Neural progenitor cell (in vitro differentiated cells): ENCODE results near the gene SLC6A17. TPM values are rescaled to one million over a fixed set of nuclear protein-coding genes. Genes with fewer than 3 reads are reported as not detected.

Experiments
- DNase-seq: peaks from one replicate; pipeline ENCODE4 v3.0.0-alpha.2; 2016; ENCODE audit warnings: low spot score
- H2AFZ ChIP-seq: fragments of 200-600 bp; sonication (generic); replicated peaks from 2 replicates; pipeline ENCODE4 v1.6.1; 2016; ENCODE audit warnings: antibody characterized with exemption
- H3F3A ChIP-seq: fragments of 200-600 bp; sonication (generic); 2 replicates; pipeline ENCODE4 v1.6.1; 2016; ENCODE audit warnings: antibody characterized with exemption, low read depth
- H3K27ac ChIP-seq: fragments of 200-600 bp; sonication (generic); 2 replicates; pipeline ENCODE4 v1.5.1; 2016; ENCODE audit warnings: mild to moderate bottlenecking
- H3K27me3 ChIP-seq: fragments of 200-600 bp; sonication (generic); 2 replicates; pipeline ENCODE4 v1.6.1; 2016; ENCODE audit warnings: mild to moderate bottlenecking, moderate library complexity
- H3K36me3 ChIP-seq: fragments of 200-600 bp; sonication (generic); 2 replicates; pipeline ENCODE4 v1.5.1; 2016
- H3K4me1 ChIP-seq: fragments of 200-600 bp; sonication (generic); 2 replicates; pipeline ENCODE4 v1.6.1; 2016; ENCODE audit warnings: mixed run types
- H3K4me2 ChIP-seq: fragments of 200-600 bp; sonication (generic); 2 replicates; pipeline ENCODE4 v1.6.1; 2016
- H3K4me3 ChIP-seq: fragments of 200-600 bp; sonication (generic); 2 replicates; pipeline ENCODE4 v1.5.1; 2016
- H3K79me2 ChIP-seq: fragments of 200-600 bp; sonication (generic); 2 replicates; pipeline ENCODE4 v1.6.1; 2016; ENCODE audit warnings: low read depth
- H3K9ac ChIP-seq: fragments of 200-600 bp; sonication (generic); 2 replicates; pipeline ENCODE4 v1.6.1; 2016
- H3K9me3 ChIP-seq: fragments of 200-600 bp; sonication (generic); 2 replicates; pipeline ENCODE4 v1.5.1; 2016; ENCODE audit warnings: low read depth
- H4K20me1 ChIP-seq: fragments of 200-600 bp; sonication (generic); 2 replicates; pipeline ENCODE4 v1.6.1; 2016; ENCODE audit warnings: low read depth
- H3K27ac Mint-ChIP-seq: 3 replicates; pipeline ENCODE4 v1.8.0; 2021; ENCODE audit warnings: mixed read lengths
- H3K27me3 Mint-ChIP-seq: 2 replicates; pipeline ENCODE4 v1.8.0; 2022; ENCODE audit warnings: low read depth, mild to moderate bottlenecking, inconsistent platforms, moderate library complexity, mixed read lengths; ENCODE audit not compliant: insufficient read depth
- H3K36me3 Mint-ChIP-seq: 3 replicates; pipeline ENCODE4 v1.8.0; 2021; ENCODE audit warnings: mixed read lengths
- H3K4me1 Mint-ChIP-seq: 3 replicates; pipeline ENCODE4 v1.8.0; 2021; ENCODE audit warnings: mixed read lengths
- H3K4me3 Mint-ChIP-seq: 3 replicates; pipeline ENCODE4 v1.8.0; 2021; ENCODE audit warnings: mild to moderate bottlenecking, moderate library complexity, mixed read lengths
- H3K9me3 Mint-ChIP-seq: 3 replicates; pipeline ENCODE4 v1.8.0; 2020; ENCODE audit warnings: mixed read lengths
- CTCF ChIP-seq: fragments of 200-600 bp; sonication (generic); IDR thresholded peaks from 2 replicates; pipeline ENCODE4 v1.5.1; 2017; ENCODE audit warnings: antibody characterized with exemption, mild to moderate bottlenecking
- EZH2 ChIP-seq: fragments of 200-600 bp; sonication (generic); IDR thresholded peaks from 2 replicates; pipeline ENCODE4 v1.6.1; 2017; ENCODE audit warnings: antibody characterized with exemption, mild to moderate bottlenecking, moderate library complexity
- EZH2phosphoT487 ChIP-seq: fragments of 200-600 bp; sonication (generic); IDR thresholded peaks from 2 replicates; pipeline ENCODE4 v1.6.1; 2017; ENCODE audit warnings: antibody characterized with exemption
- total RNA-seq: library from RNA; depleted of rRNA; stranded (reverse); fragments of >200 nt; gene quantifications from 2 replicates; pipeline ENCODE4 v1.2.3, GENCODE V29; 2015; ENCODE audit warnings: low replicate concordance

SLC6A17 gene
- total RNA-seq, 1 donor from 2014 or later: not detected

- no peak for DNase-seq
- Histone ChIP-seq H3K36me3 (no peaks in the 10 kb centered on the region), H3K9me3 (no peaks in the 10 kb centered on the region), H3K4me2 (no peak overlapping the region), H3K4me1 (no peaks in the 10 kb centered on the region), H3K27ac (no peak overlapping the region), H3K4me3 (no peak overlapping the region), H2AFZ (no peak overlapping the region), H3K27me3 (no peaks in the 10 kb centered on the region), H3F3A (no peaks in the 10 kb centered on the region), H4K20me1 (no peaks in the 10 kb centered on the region), H3K79me2 (no peaks in the 10 kb centered on the region), H3K9ac (no peak overlapping the region)
- Mint-ChIP-seq H3K9me3 (no peaks in the 10 kb centered on the region), H3K4me1 (peaks cover 6% of the 10 kb centered on the region), H3K27ac (no peak overlapping the region), H3K27me3 (peaks cover 16% of the 10 kb centered on the region), H3K4me3 (no peak overlapping the region), H3K36me3 (no peaks in the 10 kb centered on the region)
- TF ChIP-seq EZH2phosphoT487: no peak
- no peak for TF ChIP-seq CTCF
- TF ChIP-seq EZH2: no peak
Observed at GRCh38 chr1:110176299-110176956, 26.1 kb downstream of the SLC6A17 start.

DNA sequence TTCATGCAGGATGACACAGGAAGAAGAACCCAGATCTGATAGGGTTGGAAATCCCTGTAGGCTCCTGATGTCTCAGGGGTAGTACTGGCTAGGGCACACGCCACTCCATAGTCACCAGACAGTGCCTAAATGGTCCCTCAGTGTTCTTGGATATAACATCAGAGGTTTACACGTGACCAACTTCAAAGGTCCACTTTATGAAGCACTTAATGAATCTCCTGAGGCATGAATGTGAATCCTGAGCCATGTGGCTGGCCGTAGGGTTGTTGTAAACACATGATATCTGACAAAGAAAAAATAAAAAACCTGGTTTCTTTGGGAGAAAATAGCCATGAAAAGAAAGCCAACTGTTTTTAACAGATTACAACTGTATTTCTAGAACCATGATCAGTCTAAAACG lies 27.5 kb downstream of the SLC6A17 start:
- no peaks in the 10 kb centered on the region for H3K36me3 Mint-ChIP-seq
- Histone ChIP-seq H3K79me2 (no peaks in the 10 kb centered on the region), H3K27me3 (no peaks in the 10 kb centered on the region), H2AFZ (no peak overlapping the region), H3K4me2 (no peak overlapping the region), H3K9ac (no peak overlapping the region), H3K4me3 (no peak overlapping the region), H3K4me1 (no peaks in the 10 kb centered on the region), H3K9me3 (no peaks in the 10 kb centered on the region), H3K36me3 (no peaks in the 10 kb centered on the region), H4K20me1 (no peaks in the 10 kb centered on the region), H3F3A (no peaks in the 10 kb centered on the region), H3K27ac (no peak overlapping the region)
- H3K27me3 Mint-ChIP-seq: peaks cover 14% of the 10 kb centered on the region
- H3K27ac Mint-ChIP-seq: no peak overlapping the region
- no peak for DNase-seq
- peaks cover 6% of the 10 kb centered on the region for H3K4me1 Mint-ChIP-seq
- no peak overlapping the region for H3K4me3 Mint-ChIP-seq
- TF ChIP-seq CTCF: no peak
- no peak for TF ChIP-seq EZH2
- TF ChIP-seq EZH2phosphoT487: no peak
- no peaks in the 10 kb centered on the region for H3K9me3 Mint-ChIP-seq

GRCh38 chr1:110183642-110184167 lies 33.4 kb downstream of the SLC6A17 start:
- Histone ChIP-seq H3K9ac (no peak overlapping the region), H2AFZ (no peak overlapping the region), H3K4me3 (no peak overlapping the region), H3K36me3 (no peaks in the 10 kb centered on the region), H4K20me1 (no peaks in the 10 kb centered on the region), H3K27me3 (no peaks in the 10 kb centered on the region), H3K9me3 (no peaks in the 10 kb centered on the region), H3F3A (no peaks in the 10 kb centered on the region), H3K27ac (no peak overlapping the region), H3K4me2 (no peak overlapping the region), H3K79me2 (no peaks in the 10 kb centered on the region), H3K4me1 (no peaks in the 10 kb centered on the region)
- no peaks in the 10 kb centered on the region for H3K4me1 Mint-ChIP-seq
- H3K27ac Mint-ChIP-seq: no peak overlapping the region
- peaks cover 6% of the 10 kb centered on the region for H3K27me3 Mint-ChIP-seq
- H3K9me3 Mint-ChIP-seq: no peaks in the 10 kb centered on the region
- H3K4me3 Mint-ChIP-seq: no peak overlapping the region
- no peaks in the 10 kb centered on the region for H3K36me3 Mint-ChIP-seq
- TF ChIP-seq CTCF: no peak
- TF ChIP-seq EZH2: no peak
- no peak for TF ChIP-seq EZH2phosphoT487
- DNase-seq: no peak
